Measurements from ENCODE around the gene GLIPR2.
A peak's percentile ranks its signal among the peaks of the same experiment; 100 is the strongest.

The GLIPR2 gene

DNA sequence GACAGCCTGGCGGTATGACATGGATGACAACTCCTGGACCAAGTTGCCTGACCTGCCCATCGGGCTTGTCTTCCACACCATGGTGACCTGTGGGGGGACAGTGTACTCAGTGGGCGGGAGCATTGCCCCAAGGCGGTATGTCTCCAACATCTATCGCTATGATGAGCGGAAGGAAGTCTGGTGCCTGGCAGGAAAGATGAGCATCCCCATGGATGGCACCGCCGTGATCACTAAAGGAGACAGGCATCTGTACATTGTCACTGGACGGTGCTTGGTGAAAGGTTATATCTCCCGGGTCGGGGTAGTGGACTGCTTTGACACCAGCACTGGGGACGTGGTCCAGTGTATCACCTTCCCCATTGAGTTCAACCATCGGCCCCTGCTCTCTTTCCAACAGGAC is 34.0 kb downstream of the GLIPR2 start:
- Histone ChIP-seq H3K4me2 (ENCODE audit: insufficient read depth, low read length, poor library complexity, severe bottlenecking) (no peak overlapping the region), H3K4me3 (ENCODE audit: low read length in 2 of 2) (no peak overlapping the region), H3K9ac (ENCODE audit: low read depth, low read length, poor library complexity) (no peak overlapping the region), H4K91ac (ENCODE audit: low read depth, low read length, poor library complexity) (peak overlapping the region; percentile 7), H2BK5ac (ENCODE audit: low read length) (no peak overlapping the region), H3K27ac (replicated peaks; ENCODE audit: low read length) (no peak overlapping the region), H4K8ac (ENCODE audit: low read depth, low read length) (no peak overlapping the region), H2BK15ac (ENCODE audit: low read length) (no peak overlapping the region), H3K23ac (ENCODE audit: low read depth, low read length, poor library complexity) (no peak overlapping the region), H2BK120ac (ENCODE audit: low read depth, low read length) (no peak overlapping the region), H3K27me3 (ENCODE audit: control insufficient read depth in 3 of 3, insufficient read depth in 3 of 3, low read depth in 1 of 3, low read length in 3 of 3) (peaks cover 0 to 27% (median 0%) of the 10 kb centered on the region in 3 experiments), H3K36me3 (replicated peaks in 1 of 2; ENCODE audit: control insufficient read depth in 2 of 2, insufficient read depth in 2 of 2, low read length in 2 of 2) (no peaks in the 10 kb centered on the region), H2AFZ (ENCODE audit: low read length) (no peak overlapping the region), H3K9me3 (replicated peaks in 1 of 2; ENCODE audit: control insufficient read depth in 2 of 2, insufficient read depth in 1 of 2, low read depth in 1 of 2, low read length in 2 of 2) (no peaks in the 10 kb centered on the region), H3K4me1 (ENCODE audit: control insufficient read depth in 2 of 2, insufficient read depth in 1 of 2, low read depth in 1 of 2, low read length in 2 of 2) (peaks cover 0 to 1% of the 10 kb centered on the region in 2 donors), H2BK12ac (ENCODE audit: low read length) (no peak overlapping the region), H2AK5ac (ENCODE audit: low read depth, low read length) (peak overlapping the region; percentile 27), H3K4ac (ENCODE audit: low read length) (no peak overlapping the region), H3K14ac (ENCODE audit: low read length) (peak overlapping the region; percentile 71), H3K18ac (ENCODE audit: low read length) (no peak overlapping the region), H3K79me1 (ENCODE audit: low read depth, low read length) (no peaks in the 10 kb centered on the region)
- no CpG with 5 or more reads among the region's 13 CpGs for WGBS, 2 donors (ENCODE audit: extremely low coverage in 2 of 2, insufficient read length in 2 of 2, insufficient replicate concordance in 1 of 2)
- DNase-seq (ENCODE audit: low spot score), result no peak

GRCh38 chr9:36173861-36174260 is 37.3 kb downstream of the GLIPR2 start:
- no peak overlapping the region for H3K9ac ChIP-seq (ENCODE audit: low read depth, low read length, poor library complexity)
- H2BK15ac ChIP-seq (ENCODE audit: low read length), result no peak overlapping the region
- H3K23ac ChIP-seq (ENCODE audit: low read depth, low read length, poor library complexity), result no peak overlapping the region
- H2BK5ac ChIP-seq (ENCODE audit: low read length), result no peak overlapping the region
- H3K4ac ChIP-seq (ENCODE audit: low read length), result no peak overlapping the region
- peaks cover 0 to 27% (median 0%) of the 10 kb centered on the region in 3 experiments for H3K27me3 ChIP-seq (ENCODE audit: control insufficient read depth in 3 of 3, insufficient read depth in 3 of 3, low read depth in 1 of 3, low read length in 3 of 3)
- H3K27ac ChIP-seq (replicated peaks; ENCODE audit: low read length), result no peak overlapping the region
- no peak for DNase-seq (ENCODE audit: low spot score)
- H4K91ac ChIP-seq (ENCODE audit: low read depth, low read length, poor library complexity), result no peak overlapping the region
- no peak overlapping the region for H3K4me2 ChIP-seq (ENCODE audit: insufficient read depth, low read length, poor library complexity, severe bottlenecking)
- no peak overlapping the region for H3K14ac ChIP-seq (ENCODE audit: low read length)
- H2AK5ac ChIP-seq (ENCODE audit: low read depth, low read length), result no peak overlapping the region
- H2AFZ ChIP-seq (ENCODE audit: low read length), result no peak overlapping the region
- no peaks in the 10 kb centered on the region for H3K9me3 ChIP-seq (replicated peaks in 1 of 2; ENCODE audit: control insufficient read depth in 2 of 2, insufficient read depth in 1 of 2, low read depth in 1 of 2, low read length in 2 of 2)
- no peaks in the 10 kb centered on the region for H3K79me1 ChIP-seq (ENCODE audit: low read depth, low read length)
- no peak overlapping the region for H3K18ac ChIP-seq (ENCODE audit: low read length)
- WGBS, 2 donors (ENCODE audit: extremely low coverage in 2 of 2, insufficient read length in 2 of 2, insufficient replicate concordance in 1 of 2), result no CpG with 5 or more reads among the region's 2 CpGs
- H4K8ac ChIP-seq (ENCODE audit: low read depth, low read length), result no peak overlapping the region
- peaks cover 0 to 1% of the 10 kb centered on the region in 2 donors for H3K4me1 ChIP-seq (ENCODE audit: control insufficient read depth in 2 of 2, insufficient read depth in 1 of 2, low read depth in 1 of 2, low read length in 2 of 2)
- no peak overlapping the region for H2BK12ac ChIP-seq (ENCODE audit: low read length)
- no peak overlapping the region for H2BK120ac ChIP-seq (ENCODE audit: low read depth, low read length)
- no peaks in the 10 kb centered on the region for H3K36me3 ChIP-seq (replicated peaks in 1 of 2; ENCODE audit: control insufficient read depth in 2 of 2, insufficient read depth in 2 of 2, low read length in 2 of 2)
- H3K4me3 ChIP-seq (ENCODE audit: low read length in 2 of 2), result no peak overlapping the region

GRCh38 chr9:36174271-36174670 is 37.7 kb downstream of the GLIPR2 start:
- Histone ChIP-seq H4K91ac (ENCODE audit: low read depth, low read length, poor library complexity) (no peak overlapping the region), H2BK5ac (ENCODE audit: low read length) (no peak overlapping the region), H4K8ac (ENCODE audit: low read depth, low read length) (no peak overlapping the region), H3K4ac (ENCODE audit: low read length) (no peak overlapping the region), H2AFZ (ENCODE audit: low read length) (no peak overlapping the region), H3K79me1 (ENCODE audit: low read depth, low read length) (no peaks in the 10 kb centered on the region), H3K27me3 (ENCODE audit: control insufficient read depth in 3 of 3, insufficient read depth in 3 of 3, low read depth in 1 of 3, low read length in 3 of 3) (peaks cover 0 to 24% (median 0%) of the 10 kb centered on the region in 3 experiments), H2BK15ac (ENCODE audit: low read length) (no peak overlapping the region), H3K27ac (replicated peaks; ENCODE audit: low read length) (no peak overlapping the region), H2BK12ac (ENCODE audit: low read length) (no peak overlapping the region), H3K23ac (ENCODE audit: low read depth, low read length, poor library complexity) (no peak overlapping the region), H3K9me3 (replicated peaks in 1 of 2; ENCODE audit: control insufficient read depth in 2 of 2, insufficient read depth in 1 of 2, low read depth in 1 of 2, low read length in 2 of 2) (no peaks in the 10 kb centered on the region), H2AK5ac (ENCODE audit: low read depth, low read length) (no peak overlapping the region), H3K9ac (ENCODE audit: low read depth, low read length, poor library complexity) (no peak overlapping the region), H3K36me3 (replicated peaks in 1 of 2; ENCODE audit: control insufficient read depth in 2 of 2, insufficient read depth in 2 of 2, low read length in 2 of 2) (no peaks in the 10 kb centered on the region), H3K18ac (ENCODE audit: low read length) (no peak overlapping the region), H3K4me2 (ENCODE audit: insufficient read depth, low read length, poor library complexity, severe bottlenecking) (no peak overlapping the region), H2BK120ac (ENCODE audit: low read depth, low read length) (no peak overlapping the region), H3K14ac (ENCODE audit: low read length) (no peak overlapping the region), H3K4me3 (ENCODE audit: low read length in 2 of 2) (no peak overlapping the region), H3K4me1 (ENCODE audit: control insufficient read depth in 2 of 2, insufficient read depth in 1 of 2, low read depth in 1 of 2, low read length in 2 of 2) (peaks cover 0 to 1% of the 10 kb centered on the region in 2 donors)
- WGBS, 2 donors (ENCODE audit: extremely low coverage in 2 of 2, insufficient read length in 2 of 2, insufficient replicate concordance in 1 of 2), result no CpG with 5 or more reads among the region's 7 CpGs
- no peak for DNase-seq (ENCODE audit: low spot score)

GRCh38 chr9:36174731-36175130 is 38.2 kb downstream of the GLIPR2 start:
- H3K36me3 ChIP-seq (replicated peaks in 1 of 2; ENCODE audit: control insufficient read depth in 2 of 2, insufficient read depth in 2 of 2, low read length in 2 of 2), result no peaks in the 10 kb centered on the region
- no peaks in the 10 kb centered on the region for H3K9me3 ChIP-seq (replicated peaks in 1 of 2; ENCODE audit: control insufficient read depth in 2 of 2, insufficient read depth in 1 of 2, low read depth in 1 of 2, low read length in 2 of 2)
- H3K4me3 ChIP-seq (ENCODE audit: low read length in 2 of 2), result no peak overlapping the region
- no peak for DNase-seq (ENCODE audit: low spot score)
- no peak overlapping the region for H3K23ac ChIP-seq (ENCODE audit: low read depth, low read length, poor library complexity)
- no peak overlapping the region for H2BK5ac ChIP-seq (ENCODE audit: low read length)
- peak overlapping the region; percentile 43 for H4K8ac ChIP-seq (ENCODE audit: low read depth, low read length)
- H4K91ac ChIP-seq (ENCODE audit: low read depth, low read length, poor library complexity), result no peak overlapping the region
- peak overlapping the region; percentile 45 for H2AFZ ChIP-seq (ENCODE audit: low read length)
- H3K27me3 ChIP-seq (ENCODE audit: control insufficient read depth in 3 of 3, insufficient read depth in 3 of 3, low read depth in 1 of 3, low read length in 3 of 3), result peaks cover 0 to 19% (median 0%) of the 10 kb centered on the region in 3 experiments
- no peak overlapping the region for H3K27ac ChIP-seq (replicated peaks; ENCODE audit: low read length)
- H2BK120ac ChIP-seq (ENCODE audit: low read depth, low read length), result no peak overlapping the region
- H3K18ac ChIP-seq (ENCODE audit: low read length), result no peak overlapping the region
- peaks cover 0 to 1% of the 10 kb centered on the region in 2 donors for H3K4me1 ChIP-seq (ENCODE audit: control insufficient read depth in 2 of 2, insufficient read depth in 1 of 2, low read depth in 1 of 2, low read length in 2 of 2)
- H3K79me1 ChIP-seq (ENCODE audit: low read depth, low read length), result no peaks in the 10 kb centered on the region
- no peak overlapping the region for H2AK5ac ChIP-seq (ENCODE audit: low read depth, low read length)
- H3K4ac ChIP-seq (ENCODE audit: low read length), result no peak overlapping the region
- no CpG with 5 or more reads among the region's 3 CpGs for WGBS, 2 donors (ENCODE audit: extremely low coverage in 2 of 2, insufficient read length in 2 of 2, insufficient replicate concordance in 1 of 2)
- no peak overlapping the region for H2BK15ac ChIP-seq (ENCODE audit: low read length)
- no peak overlapping the region for H3K9ac ChIP-seq (ENCODE audit: low read depth, low read length, poor library complexity)
- no peak overlapping the region for H3K14ac ChIP-seq (ENCODE audit: low read length)
- H3K4me2 ChIP-seq (ENCODE audit: insufficient read depth, low read length, poor library complexity, severe bottlenecking), result no peak overlapping the region
- H2BK12ac ChIP-seq (ENCODE audit: low read length), result no peak overlapping the region
